HCT116 (cell line): ENCODE measurements around the gene WAPL. TPM values are rescaled to one million over a fixed set of nuclear protein-coding genes. Genes with fewer than 3 reads are reported as not detected.

Experiments used
- ATAC-seq: fragments of 200-7000 bp; cut with Tn5 transposase; 2 replicates; pipeline ENCODE4 v1.9.1; 2020; ENCODE audit warnings: mild to moderate bottlenecking, moderate library complexity
- BruUV-seq: library from RNA; stranded (reverse); fragments of 400-500 nt; replicated peaks from 2 replicates; lab custom pipeline; 2021; lab: Mats Ljungman, UMichigan
- CTCF ChIA-PET: fragments of 300-600 bp; sonication (Branson Sonifier 250); formaldehyde crosslinking; loops from one replicate; lab custom pipeline; 2021; ENCODE audit warnings: antibody characterized with exemption; lab: Charles Lee
- POLR2A ChIA-PET: fragments of 300-600, 350-600 bp; sonication (Branson Sonifier 250); formaldehyde crosslinking; loops from one replicate; lab custom pipeline; 2021; ENCODE audit warnings: antibody characterized with exemption; lab: Charles Lee
- RAD21 ChIA-PET, 2 experiments: fragments of 300-600 bp; sonication (Branson Sonifier 250); formaldehyde crosslinking; loops; one replicate each; lab custom pipeline; 2023; ENCODE audit warnings: low total read pairs in 2 of 2; ENCODE audit not compliant: uncharacterized antibody in 2 of 2, unreplicated experiment in 2 of 2, low non-redundant PET in 1 of 2; lab: Charles Lee
- DNase-seq: peaks from one replicate; pipeline ENCODE4 v3.0.0-alpha.2; 2010; ENCODE audit warnings: low read depth, low spot score
- H2AFZ ChIP-seq: fragments of 200-600 bp; shearing (Covaris generic), sonication (generic); 2 replicates; pipeline ENCODE4 v1.6.1; 2017; ENCODE audit warnings: low read depth, mixed run types, mixed read lengths, antibody characterized with exemption, low read length; ENCODE audit not compliant: poor library complexity, severe bottlenecking
- H3K27ac ChIP-seq: 2 replicates; pipeline ENCODE4 v1.5.1; 2012; ENCODE audit warnings: low read depth, low read length
- H3K27me3 ChIP-seq: fragments of 200-600 bp; sonication (generic); 2 replicates; pipeline ENCODE4 v1.6.1; 2016; ENCODE audit warnings: mixed run types, low read length, mixed read lengths; ENCODE audit not compliant: insufficient read depth
- H3K36me3 ChIP-seq, 2 experiments: fragments of 200-500 bp in 1 of 2; fragments of 200-600 bp in 1 of 2; sonication (Bioruptor generic) in 1 of 2; sonication (generic) in 1 of 2; 2 replicates each; pipeline versions ENCODE4 v1.5.1 to v1.6.1; 2014 to 2016; ENCODE audit warnings: low read length in 2 of 2, inconsistent platforms in 1 of 2, mixed read lengths in 1 of 2, mixed run types in 1 of 2; ENCODE audit not compliant: insufficient read depth in 2 of 2, control insufficient read depth in 1 of 2
- H3K4me1 ChIP-seq, 2 experiments: fragments of 200-600 bp in 1 of 2; sonication (generic) in 1 of 2; 2 replicates each; pipeline versions ENCODE4 v1.5.1 to v1.6.1; 2012 to 2017; ENCODE audit warnings: low read length in 2 of 2, inconsistent platforms in 1 of 2, mild to moderate bottlenecking in 1 of 2, mixed read lengths in 1 of 2, mixed run types in 1 of 2, moderate library complexity in 1 of 2; ENCODE audit not compliant: insufficient read depth in 2 of 2, control insufficient read depth in 1 of 2
- H3K4me2 ChIP-seq: fragments of 200-600 bp; sonication (generic); 2 replicates; pipeline ENCODE4 v1.6.1; 2017; ENCODE audit warnings: mixed run types, low read length, mixed read lengths
- H3K4me3 ChIP-seq, 2 experiments: fragments of 200-600 bp in 1 of 2; sonication (generic) in 1 of 2; replicated peaks in 1 of 2; 2 replicates each; pipeline ENCODE4 v1.5.1; 2011 to 2016; ENCODE audit warnings: low read length in 2 of 2, control low read depth in 1 of 2, low read depth in 1 of 2, mild to moderate bottlenecking in 1 of 2, mixed read lengths in 1 of 2, mixed run types in 1 of 2
- H3K79me2 ChIP-seq: fragments of 200-600 bp; sonication (generic); 2 replicates; pipeline ENCODE4 v1.6.1; 2017; ENCODE audit warnings: mild to moderate bottlenecking, mixed run types, low read length, moderate library complexity, mixed read lengths; ENCODE audit not compliant: insufficient read depth
- H3K9ac ChIP-seq: fragments of 200-600 bp; sonication (generic); 2 replicates; pipeline ENCODE4 v1.6.1; 2016; ENCODE audit warnings: low read length, mixed read lengths
- H3K9me2 ChIP-seq: fragments of 200-600 bp; sonication (generic), shearing (Covaris generic); 2 replicates; pipeline ENCODE4 v1.6.1; 2017; ENCODE audit warnings: mixed run types, mild to moderate bottlenecking, moderate library complexity; ENCODE audit not compliant: insufficient read depth
- H3K9me3 ChIP-seq, 2 experiments: fragments of 200-500 bp in 1 of 2; fragments of 200-600 bp in 1 of 2; sonication (Bioruptor generic) in 1 of 2; sonication (generic) in 1 of 2; 2 replicates each; pipeline ENCODE4 v1.6.1; 2014 to 2017; ENCODE audit warnings: low read length in 2 of 2, mixed read lengths in 2 of 2, inconsistent platforms in 1 of 2, low read depth in 1 of 2, mild to moderate bottlenecking in 1 of 2, mixed run types in 1 of 2, moderate library complexity in 1 of 2; ENCODE audit not compliant: control insufficient read depth in 1 of 2, insufficient read depth in 1 of 2
- H4K20me1 ChIP-seq: fragments of 200-600 bp; sonication (generic), shearing (Covaris generic); 2 replicates; pipeline ENCODE4 v1.6.1; 2017; ENCODE audit warnings: mixed run types, mild to moderate bottlenecking, moderate library complexity; ENCODE audit not compliant: insufficient read depth
- CBX3 ChIP-seq: IDR thresholded peaks from 2 replicates; pipeline ENCODE4 v1.6.1; 2012; ENCODE audit warnings: low read depth
- CEBPB ChIP-seq: IDR thresholded peaks from 2 replicates; pipeline ENCODE4 v1.6.1; 2012; ENCODE audit warnings: low read depth
- CTCF ChIP-seq, 3 experiments: fragments of 200-600 bp in 1 of 3; sonication (generic) in 1 of 3; IDR thresholded peaks in 2 of 3; conservative IDR thresholded peaks in 1 of 3; 2 replicates each; pipeline ENCODE4 v1.5.1; 2012 to 2017; ENCODE audit warnings: low read depth in 2 of 3, low read length in 2 of 3, antibody characterized with exemption in 1 of 3, borderline replicate concordance in 1 of 3, control low read depth in 1 of 3, mild to moderate bottlenecking in 1 of 3, mixed read lengths in 1 of 3, mixed run types in 1 of 3, moderate library complexity in 1 of 3; ENCODE audit not compliant: insufficient read depth in 1 of 3
- ELF1 ChIP-seq: IDR thresholded peaks from 2 replicates; pipeline ENCODE4 v1.6.1; 2012; ENCODE audit warnings: low read depth, borderline replicate concordance
- EZH2 ChIP-seq: fragments of 200-600 bp; sonication (generic); IDR thresholded peaks from 2 replicates; pipeline ENCODE4 v1.6.1; 2017; ENCODE audit warnings: antibody characterized with exemption, mixed run types
- EZH2phosphoT487 ChIP-seq: fragments of 200-600 bp; IDR thresholded peaks from 2 replicates; pipeline ENCODE4 v1.6.1; 2018; ENCODE audit warnings: antibody characterized with exemption, borderline replicate concordance
- FOSL1 ChIP-seq: IDR thresholded peaks from 2 replicates; pipeline ENCODE4 v1.6.1; 2012; ENCODE audit warnings: low read depth
- SIN3A ChIP-seq: IDR thresholded peaks from 2 replicates; pipeline ENCODE4 v1.6.1; 2012; ENCODE audit warnings: low read depth
- SP1 ChIP-seq: IDR thresholded peaks from 2 replicates; pipeline ENCODE4 v1.6.1; 2012; ENCODE audit warnings: low read depth
- SRF ChIP-seq: IDR thresholded peaks from 2 replicates; pipeline ENCODE4 v1.6.1; 2012; ENCODE audit warnings: low read depth
- ZNF274 ChIP-seq: fragments of 200-500 bp; sonication (Bioruptor generic); IDR thresholded peaks from 2 replicates; pipeline ENCODE4 v1.6.1; 2014; ENCODE audit warnings: mild to moderate bottlenecking, low read depth, low read length, inconsistent platforms
- intact Hi-C: fragments of 100-400 bp; cut with micrococcal nuclease; formaldehyde crosslinking; loops from 2 replicates; pipeline ENCODE4 v1.10.0; 2022
- total RNA-seq: library from RNA; stranded (reverse); gene quantifications from one replicate; pipeline ENCODE4 v1.2.1, GENCODE V29; 2021; ENCODE audit not compliant: unreplicated experiment
- TF ChIP-seq, protein P1 (sequence below): IDR thresholded peaks from 2 replicates; pipeline ENCODE4 v1.6.1; 2012
- TF ChIP-seq, protein P2 (sequence below): IDR thresholded peaks from 2 replicates; pipeline ENCODE4 v1.6.1; 2012

WAPL gene
- total RNA-seq, 1 experiment from 2014 or later, result 37.5 TPM

GRCh38 chr10:86391236-86391840 is 130.3 kb downstream of the WAPL start:
- H3K9ac ChIP-seq, result no peak overlapping the region
- ATAC-seq (no peak), DNase-seq (no peak)
- no peak overlapping the region for H3K4me3 ChIP-seq
- no peak overlapping the region for H2AFZ ChIP-seq
- intact Hi-C loops, result no loop called here
- no peaks in the 10 kb centered on the region for H3K4me1 ChIP-seq
- ChIA-PET CTCF (interaction anchor here (2.3 kb wide), 1 partner anchor 9 kb away, joined by 6 read pairs; no protein-coding TSS in a partner anchor), RAD21 (no interaction called here), POLR2A (no interaction called here)
- H3K9me2 ChIP-seq, result no peaks in the 10 kb centered on the region
- no TSS peak for BruUV-seq
- H3K27me3 ChIP-seq, result no peaks in the 10 kb centered on the region
- H4K20me1 ChIP-seq, result no peaks in the 10 kb centered on the region
- H3K79me2 ChIP-seq, result no peaks in the 10 kb centered on the region
- H3K4me2 ChIP-seq, result no peak overlapping the region
- TF ChIP-seq SIN3A (no peak), CEBPB (no peak)
- H3K27ac ChIP-seq, result no peak overlapping the region
- no peaks in the 10 kb centered on the region for H3K9me3 ChIP-seq
- no peaks in the 10 kb centered on the region for H3K36me3 ChIP-seq

DNA sequence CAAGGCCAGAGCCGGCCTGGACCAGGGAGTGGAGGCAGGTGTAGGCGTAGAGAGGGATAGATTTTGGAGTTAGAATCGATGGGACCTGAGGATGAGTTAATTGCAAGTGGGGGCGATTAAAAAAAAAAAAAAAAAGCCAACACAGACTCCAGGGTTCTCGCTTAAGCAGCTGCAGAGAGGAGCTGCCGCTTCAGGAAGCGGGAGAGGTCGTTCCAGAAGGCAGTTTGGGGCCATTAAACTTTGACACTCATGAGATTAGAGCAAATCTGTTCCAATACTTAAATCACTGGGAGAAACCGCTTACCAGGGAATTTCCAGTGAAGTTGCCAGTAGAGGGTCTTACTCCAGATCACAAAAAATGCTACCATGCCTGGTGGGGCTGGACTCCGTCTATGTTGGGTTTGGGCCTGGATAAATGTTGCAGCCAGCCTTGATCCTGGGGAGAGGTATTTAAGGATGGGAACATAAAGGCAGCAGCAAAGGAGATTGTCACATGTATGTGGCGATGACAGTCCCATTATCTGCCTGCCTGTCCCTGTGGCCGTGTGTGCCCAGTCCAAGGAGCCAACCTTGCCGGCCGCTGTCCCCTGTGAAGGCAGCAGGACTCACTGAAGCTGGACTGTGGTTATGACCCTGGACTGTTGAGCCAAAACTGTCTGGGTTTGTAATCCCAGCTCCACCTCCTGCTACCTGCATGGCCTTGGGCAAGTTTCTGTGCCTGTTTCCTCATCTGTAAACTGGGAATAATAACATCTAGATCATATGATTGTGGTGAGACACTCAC is 131.1 kb downstream of the WAPL start:
- Histone ChIP-seq H3K9me3 (no peaks in the 10 kb centered on the region), H2AFZ (no peak overlapping the region), H3K27ac (no peak overlapping the region), H3K9me2 (no peaks in the 10 kb centered on the region), H3K4me3 (no peak overlapping the region), H3K4me1 (peaks cover 0 to 3% of the 10 kb centered on the region in 2 experiments; a peak in 1 of 4 replicates), H4K20me1 (no peaks in the 10 kb centered on the region), H3K9ac (no peak overlapping the region), H3K4me2 (no peak overlapping the region), H3K27me3 (no peaks in the 10 kb centered on the region), H3K36me3 (no peaks in the 10 kb centered on the region), H3K79me2 (no peaks in the 10 kb centered on the region)
- TF ChIP-seq ELF1 (no peak), EZH2 (no peak), SIN3A (no peak), EZH2phosphoT487 (no peak), ZNF274 (no peak), SP1 (no peak), CBX3 (no peak), CTCF (IDR thresholded peaks at IDR 0.05 in 2 of 3, conservative IDR thresholded peaks at IDR 0.05 in 1 of 3; ENCODE audit: borderline replicate concordance in 1 of 3, insufficient read depth in 1 of 3, low read depth in 2 of 3, low read length in 2 of 3) (no peak), SRF (no peak), FOSL1 (no peak)
- TF ChIP-seq, protein P1, sequence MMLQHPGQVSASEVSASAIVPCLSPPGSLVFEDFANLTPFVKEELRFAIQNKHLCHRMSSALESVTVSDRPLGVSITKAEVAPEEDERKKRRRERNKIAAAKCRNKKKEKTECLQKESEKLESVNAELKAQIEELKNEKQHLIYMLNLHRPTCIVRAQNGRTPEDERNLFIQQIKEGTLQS, result no peak
- TF ChIP-seq, protein P2, sequence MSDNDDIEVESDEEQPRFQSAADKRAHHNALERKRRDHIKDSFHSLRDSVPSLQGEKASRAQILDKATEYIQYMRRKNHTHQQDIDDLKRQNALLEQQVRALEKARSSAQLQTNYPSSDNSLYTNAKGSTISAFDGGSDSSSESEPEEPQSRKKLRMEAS, result no peak
- POLR2A ChIA-PET, result no interaction called here
- CTCF ChIA-PET, result interaction anchor here (2.3 kb wide), 1 partner anchor 9 kb away, joined by 6 read pairs; no protein-coding TSS in a partner anchor
- ATAC-seq (no peak), DNase-seq (no peak)
- BruUV-seq, result no TSS peak
- intact Hi-C loops, result no loop called here
- RAD21 ChIA-PET, result no interaction called here
